VCaP (cell line): ENCODE measurements around the gene ZNF138.

Experiments
- H3K27ac ChIP-seq: fragments of 450-650 bp; 2 replicates; pipeline ENCODE4 v1.5.1; 2017
- TF ChIP-seq, protein P1 (sequence below): fragments of 450-650 bp; conservative IDR thresholded peaks from 2 replicates; pipeline ENCODE4 v1.5.1; 2017; ENCODE audit warnings: mild to moderate bottlenecking, moderate library complexity

The ZNF138 gene

DNA sequence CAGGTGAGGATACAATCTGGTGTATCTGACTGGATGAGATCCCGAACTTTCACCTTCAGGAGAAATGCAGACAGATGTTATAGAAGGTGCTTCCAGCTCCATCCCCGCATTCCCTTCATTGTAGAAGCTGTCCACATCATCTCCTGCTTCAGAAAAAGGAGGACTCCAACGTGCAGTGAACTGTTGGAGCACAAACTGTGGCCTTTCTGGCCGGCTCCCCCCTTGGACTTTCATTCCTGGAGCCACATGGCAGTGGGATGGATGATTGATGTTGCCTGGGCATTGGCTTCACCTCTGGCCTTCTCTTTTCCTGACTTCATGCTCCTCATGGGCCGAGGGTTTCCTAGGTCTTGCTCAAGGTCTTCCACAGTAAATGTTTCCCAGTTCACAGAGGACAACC, 79.3 kb downstream of the ZNF138 start:
- TF ChIP-seq, protein P1, sequence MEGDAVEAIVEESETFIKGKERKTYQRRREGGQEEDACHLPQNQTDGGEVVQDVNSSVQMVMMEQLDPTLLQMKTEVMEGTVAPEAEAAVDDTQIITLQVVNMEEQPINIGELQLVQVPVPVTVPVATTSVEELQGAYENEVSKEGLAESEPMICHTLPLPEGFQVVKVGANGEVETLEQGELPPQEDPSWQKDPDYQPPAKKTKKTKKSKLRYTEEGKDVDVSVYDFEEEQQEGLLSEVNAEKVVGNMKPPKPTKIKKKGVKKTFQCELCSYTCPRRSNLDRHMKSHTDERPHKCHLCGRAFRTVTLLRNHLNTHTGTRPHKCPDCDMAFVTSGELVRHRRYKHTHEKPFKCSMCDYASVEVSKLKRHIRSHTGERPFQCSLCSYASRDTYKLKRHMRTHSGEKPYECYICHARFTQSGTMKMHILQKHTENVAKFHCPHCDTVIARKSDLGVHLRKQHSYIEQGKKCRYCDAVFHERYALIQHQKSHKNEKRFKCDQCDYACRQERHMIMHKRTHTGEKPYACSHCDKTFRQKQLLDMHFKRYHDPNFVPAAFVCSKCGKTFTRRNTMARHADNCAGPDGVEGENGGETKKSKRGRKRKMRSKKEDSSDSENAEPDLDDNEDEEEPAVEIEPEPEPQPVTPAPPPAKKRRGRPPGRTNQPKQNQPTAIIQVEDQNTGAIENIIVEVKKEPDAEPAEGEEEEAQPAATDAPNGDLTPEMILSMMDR, result no peak

DNA sequence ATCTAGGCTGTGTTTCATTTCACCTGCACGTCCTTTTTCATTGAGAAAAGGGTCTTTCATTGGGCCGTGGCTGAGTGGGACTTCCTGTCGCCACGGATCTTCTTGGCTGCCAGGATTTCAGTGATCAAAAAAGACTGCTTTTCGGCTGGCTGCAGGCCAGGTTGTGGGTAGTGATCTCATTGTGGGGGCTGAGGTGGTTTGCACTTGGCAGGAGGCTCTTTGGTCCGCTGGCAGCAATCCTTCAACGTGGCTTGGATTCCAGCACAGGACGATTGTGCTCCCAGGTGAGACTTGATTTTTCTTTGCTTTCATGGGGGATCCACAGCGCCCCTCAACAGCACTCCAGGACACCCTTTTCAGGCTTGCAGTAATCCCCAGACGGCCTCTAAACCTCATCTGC, 79.9 kb downstream of the ZNF138 start:
- no peak overlapping the region for H3K27ac ChIP-seq
- TF ChIP-seq, protein P1, result no peak

More for the DNA sequence above, 79.3 kb downstream of the ZNF138 start:
- no peak overlapping the region for H3K27ac ChIP-seq

DNA sequence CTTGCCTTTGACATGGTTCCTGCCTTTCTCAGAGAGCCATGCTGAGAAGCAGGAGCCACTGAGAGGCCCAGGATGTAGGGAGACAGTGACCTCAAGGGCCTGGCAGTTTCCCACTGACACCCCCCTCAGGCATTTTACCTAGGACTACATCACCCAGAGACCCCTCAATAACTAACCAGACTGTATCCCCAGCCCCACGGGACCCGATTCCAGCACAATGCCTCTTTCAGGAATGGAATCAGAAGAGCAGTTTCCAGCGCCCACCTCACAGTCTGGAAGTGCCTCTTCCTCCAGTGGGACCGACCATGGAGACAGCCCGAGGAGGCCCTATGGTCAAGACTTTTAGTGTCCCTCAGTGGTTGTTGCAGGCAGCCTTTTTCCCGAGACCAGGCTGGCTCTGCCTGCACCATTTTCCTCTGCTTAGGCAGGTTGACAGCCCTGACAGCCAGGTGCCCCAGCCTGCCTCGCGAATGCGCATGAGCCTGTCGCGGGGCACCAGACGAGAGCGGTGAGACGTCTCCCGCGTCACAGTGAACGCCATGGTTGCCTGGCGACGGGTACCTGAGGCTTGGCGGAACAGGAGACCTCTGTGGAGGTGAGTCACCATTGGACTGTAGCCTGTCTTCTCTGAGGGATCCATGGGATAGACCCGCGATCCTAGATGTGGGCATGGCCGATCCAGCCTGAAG, 80.5 kb downstream of the ZNF138 start:
- H3K27ac ChIP-seq, result no peak overlapping the region
- TF ChIP-seq, protein P1, result no peak

DNA sequence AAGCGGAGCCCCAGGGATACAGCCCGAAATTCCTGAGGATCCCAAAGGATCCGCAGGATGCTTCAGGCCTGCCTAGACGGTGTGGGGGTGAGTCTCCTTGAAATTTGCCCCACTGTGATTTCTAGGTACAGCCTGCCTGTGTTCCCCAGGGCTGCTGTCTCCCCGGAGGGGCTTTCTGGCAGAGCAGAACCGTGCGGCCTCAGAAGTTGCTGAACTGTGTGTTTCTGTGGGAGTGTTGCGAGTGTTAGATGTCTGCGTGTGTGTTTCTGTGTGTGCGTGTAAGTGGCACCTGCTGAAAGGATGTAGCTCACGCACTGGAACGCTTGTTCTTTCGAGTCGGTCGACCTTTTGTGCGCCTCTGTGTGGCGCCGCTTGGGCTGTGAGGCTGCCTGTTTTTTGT, 81.0 kb downstream of the ZNF138 start:
- H3K27ac ChIP-seq, result no peak overlapping the region
- TF ChIP-seq, protein P1, result no peak

DNA sequence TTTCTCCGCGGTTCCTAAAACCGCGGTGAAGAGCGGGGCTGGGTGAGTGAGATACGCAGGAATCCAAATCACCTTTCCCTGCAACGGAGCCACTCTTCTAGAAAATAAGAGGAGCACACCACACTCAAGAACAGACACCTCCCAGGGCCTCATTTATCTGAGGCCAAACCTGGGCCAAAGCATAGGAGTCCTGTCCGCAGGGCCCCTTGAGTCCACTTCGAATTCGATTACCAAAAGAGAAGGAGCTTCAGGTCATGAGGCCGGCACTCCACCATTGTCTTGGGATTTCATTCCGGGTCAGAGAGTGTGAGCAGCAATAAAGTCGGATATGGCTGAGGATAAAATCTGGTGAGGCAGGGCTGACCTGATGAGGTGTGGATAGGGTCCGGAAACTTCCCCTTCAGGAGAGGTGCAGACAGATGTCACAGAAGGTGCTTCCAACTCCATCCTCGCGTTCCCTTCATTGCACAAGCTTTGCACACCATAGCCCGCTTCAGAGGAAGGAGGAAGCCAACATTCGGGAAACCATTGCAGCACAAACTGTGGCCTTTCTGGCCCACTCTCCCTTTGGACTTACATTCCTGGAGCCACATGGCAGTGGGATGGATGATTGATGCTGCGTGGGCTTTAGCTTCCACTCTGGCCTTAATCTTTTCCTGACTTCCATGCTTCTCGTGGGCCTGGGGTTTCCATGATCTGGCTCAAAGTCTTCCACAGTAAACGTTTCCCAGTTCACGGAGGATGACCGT, 81.6 kb downstream of the ZNF138 start:
- TF ChIP-seq, protein P1, result no peak

DNA sequence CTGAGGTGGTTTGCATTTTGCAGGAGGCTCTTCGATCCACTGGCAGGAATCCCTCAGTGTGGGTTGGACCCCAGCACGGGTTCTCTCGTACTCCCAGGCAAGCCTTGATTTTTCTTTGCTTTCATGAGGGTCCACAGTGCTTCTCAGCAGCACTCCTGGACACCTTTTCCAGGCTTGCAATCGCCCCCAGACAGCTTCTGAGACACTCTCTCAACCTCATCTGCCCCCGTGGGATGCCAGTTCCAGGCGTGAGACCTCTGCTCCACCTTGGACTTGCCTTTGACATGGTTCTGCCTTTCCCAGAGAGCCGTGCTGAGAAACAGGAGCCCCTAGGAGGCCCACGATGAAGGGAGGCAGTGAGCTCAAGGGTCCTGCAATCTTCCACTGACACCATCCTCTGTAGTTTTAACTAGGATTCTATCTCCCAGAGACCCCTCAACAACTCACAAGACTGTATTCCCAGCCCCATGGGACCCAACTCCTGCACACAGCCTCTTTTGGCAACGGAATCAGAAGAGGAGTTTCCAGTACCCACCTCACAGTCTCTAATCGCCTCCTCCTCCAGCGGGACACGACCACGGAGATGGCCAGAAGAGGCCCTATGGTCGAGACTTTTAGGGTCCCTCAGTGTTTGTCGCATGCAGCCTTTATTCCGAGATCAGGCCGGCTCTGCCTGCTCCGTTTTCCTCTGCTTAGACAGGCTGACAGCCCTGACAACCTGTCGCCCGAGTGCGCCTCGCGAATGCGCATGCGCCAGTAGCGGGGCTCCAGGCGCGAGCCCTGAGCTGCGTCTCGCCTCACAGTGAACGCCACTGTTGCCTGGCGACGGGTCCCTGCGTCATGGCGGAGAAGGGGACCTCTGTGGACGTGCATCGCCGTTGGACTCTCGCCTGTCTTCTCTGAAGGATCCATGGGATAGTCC, 82.8 kb downstream of the ZNF138 start:
- TF ChIP-seq, protein P1, result no peak
- no peak overlapping the region for H3K27ac ChIP-seq

More for the DNA sequence above, 81.6 kb downstream of the ZNF138 start:
- H3K27ac ChIP-seq, result no peak overlapping the region
